Transverse colon (tissue), 4 donors: ENCODE measurements around the gene MIF4GD. TPM values are rescaled to one million over a fixed set of nuclear protein-coding genes. Genes with fewer than 3 reads are reported as not detected.

Source experiments
- DNase-seq: peaks from one replicate; pipeline ENCODE4 v3.0.0-alpha.2; 2019
- H3K27ac ChIP-seq, 4 donors: fragments of 200-600 bp; sonication (generic); 2 replicates each; pipeline ENCODE4 v1.5.1; 2016 to 2018; ENCODE audit warnings: inconsistent platforms in 4 of 4
- H3K27me3 ChIP-seq: fragments of 200-600 bp; sonication (generic); 2 replicates; pipeline ENCODE4 v1.5.1; 2017; ENCODE audit warnings: inconsistent platforms
- H3K36me3 ChIP-seq, 4 donors: fragments of 200-600 bp; sonication (generic); 2 replicates each; pipeline ENCODE4 v1.5.1; 2017 to 2019; ENCODE audit warnings: inconsistent platforms in 4 of 4
- H3K4me1 ChIP-seq, 4 donors: fragments of 200-600 bp; sonication (generic); 2 replicates each; pipeline ENCODE4 v1.5.1; 2017 to 2020; ENCODE audit warnings: inconsistent platforms in 4 of 4
- H3K4me3 ChIP-seq, 4 donors: fragments of 200-600 bp; sonication (generic); 1 replicate in 1 of 4; 2 replicates in 3 of 4; pipeline versions ENCODE4 v1.5.1 to v1.6.1; 2017 to 2019; ENCODE audit warnings: inconsistent platforms in 4 of 4
- H3K9me3 ChIP-seq, 2 donors: fragments of 200-600 bp; sonication (generic); 2 replicates each; pipeline ENCODE4 v1.5.1; 2017 to 2019; ENCODE audit warnings: inconsistent platforms in 2 of 2
- EP300 ChIP-seq: sonication (generic); formaldehyde crosslinking; IDR thresholded peaks from one replicate; pipeline ENCODE4 v1.6.1; 2017; ENCODE audit warnings: antibody characterized with exemption, low read depth
- POLR2A ChIP-seq: fragments of 450-650 bp; IDR thresholded peaks from one replicate; pipeline ENCODE4 v1.6.1; 2016; ENCODE audit warnings: antibody characterized with exemption, mild to moderate bottlenecking, moderate library complexity
- POLR2AphosphoS5 ChIP-seq, 3 donors: sonication (generic); formaldehyde crosslinking; IDR thresholded peaks; one replicate each; pipeline ENCODE4 v1.6.1; 2016; ENCODE audit warnings: antibody characterized with exemption in 3 of 3
- WGBS, 2 donors: methylation state at CpG; one replicate each; pipeline ENCODE4 v1.1.5; 2018; ENCODE audit warnings: low coverage in 1 of 2; 5-methylcytosine and 5-hydroxymethylcytosine counted together
- in situ Hi-C, 4 donors: fragments of 200-750 bp; cut with MboI; loops; one replicate each; pipeline versions ENCODE4 v1.15.0 to v1.15.1; 2017; ENCODE audit warnings: low sequenced_read_pairs in 3 of 4, low pct_ligation_motif_present in 1 of 4, low pct_unique_long_range_greater_than_20kb in 1 of 4
- intact Hi-C: fragments of 100-400 bp; cut with DNase I; formaldehyde crosslinking; loops from one replicate; pipeline ENCODE4 v1.15.1; 2023; ENCODE audit warnings: low total_unique reads
- total RNA-seq, 4 donors: library from RNA; depleted of rRNA; stranded (reverse); fragments of >200 nt; gene quantifications; one replicate each; pipeline ENCODE4 v1.1.0, GENCODE V29; 2016
- TF ChIP-seq, protein P1 (sequence below), 5 experiments: fragments of 200-600 bp in 3 of 5; fragments of 450-650 bp in 2 of 5; sonication (generic) in 3 of 5; IDR thresholded peaks; 1 replicate in 2 of 5; 2 replicates in 3 of 5; pipeline ENCODE4 v1.5.1; 2016 to 2017; ENCODE audit warnings: antibody characterized with exemption in 5 of 5, inconsistent platforms in 3 of 5, mild to moderate bottlenecking in 2 of 5, moderate library complexity in 1 of 5

The MIF4GD gene
- total RNA-seq, 4 donors from 2014 or later, result 9.0 to 44.0 (median 28.6) TPM

DNA sequence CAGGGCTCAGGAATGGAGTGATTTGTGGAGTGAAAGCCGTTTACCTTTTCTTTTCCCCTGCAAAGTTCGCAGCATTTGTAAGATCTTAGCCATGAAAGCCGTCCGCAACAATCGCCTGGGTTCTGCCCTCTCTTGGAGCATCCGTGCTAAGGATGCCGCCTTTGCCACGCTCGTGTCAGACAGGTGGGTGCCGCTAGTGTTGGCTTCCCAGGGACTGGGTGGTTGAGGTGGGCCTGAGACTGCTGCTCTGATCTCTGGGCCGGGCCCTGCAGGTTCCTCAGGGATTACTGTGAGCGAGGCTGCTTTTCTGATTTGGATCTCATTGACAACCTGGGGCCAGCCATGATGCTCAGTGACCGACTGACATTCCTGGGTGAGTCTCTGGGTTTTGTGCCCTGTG, 38.2 kb downstream of the MIF4GD start:
- H3K27me3 ChIP-seq, result no peaks in the 10 kb centered on the region
- 98 to 100% methylated on average over 10 to 13 of the region's 13 CpGs for WGBS, 2 donors
- H3K4me1 ChIP-seq, result no peaks in the 10 kb centered on the region
- TF ChIP-seq POLR2AphosphoS5 (IDR thresholded peaks at IDR 0.05) (no peak), EP300 (no peak), POLR2A (no peak)
- TF ChIP-seq, protein P1, sequence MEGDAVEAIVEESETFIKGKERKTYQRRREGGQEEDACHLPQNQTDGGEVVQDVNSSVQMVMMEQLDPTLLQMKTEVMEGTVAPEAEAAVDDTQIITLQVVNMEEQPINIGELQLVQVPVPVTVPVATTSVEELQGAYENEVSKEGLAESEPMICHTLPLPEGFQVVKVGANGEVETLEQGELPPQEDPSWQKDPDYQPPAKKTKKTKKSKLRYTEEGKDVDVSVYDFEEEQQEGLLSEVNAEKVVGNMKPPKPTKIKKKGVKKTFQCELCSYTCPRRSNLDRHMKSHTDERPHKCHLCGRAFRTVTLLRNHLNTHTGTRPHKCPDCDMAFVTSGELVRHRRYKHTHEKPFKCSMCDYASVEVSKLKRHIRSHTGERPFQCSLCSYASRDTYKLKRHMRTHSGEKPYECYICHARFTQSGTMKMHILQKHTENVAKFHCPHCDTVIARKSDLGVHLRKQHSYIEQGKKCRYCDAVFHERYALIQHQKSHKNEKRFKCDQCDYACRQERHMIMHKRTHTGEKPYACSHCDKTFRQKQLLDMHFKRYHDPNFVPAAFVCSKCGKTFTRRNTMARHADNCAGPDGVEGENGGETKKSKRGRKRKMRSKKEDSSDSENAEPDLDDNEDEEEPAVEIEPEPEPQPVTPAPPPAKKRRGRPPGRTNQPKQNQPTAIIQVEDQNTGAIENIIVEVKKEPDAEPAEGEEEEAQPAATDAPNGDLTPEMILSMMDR (IDR thresholded peaks at IDR 0.05), result no peak
- H3K4me3 ChIP-seq, result no peak overlapping the region
- intact Hi-C loops (no loop called here), in situ Hi-C loops (no loop called here)
- H3K9me3 ChIP-seq, result no peaks in the 10 kb centered on the region
- peaks cover 0 to 40% (median 16%) of the 10 kb centered on the region in 4 donors for H3K36me3 ChIP-seq
- no peak overlapping the region for H3K27ac ChIP-seq
- no peak for DNase-seq

DNA sequence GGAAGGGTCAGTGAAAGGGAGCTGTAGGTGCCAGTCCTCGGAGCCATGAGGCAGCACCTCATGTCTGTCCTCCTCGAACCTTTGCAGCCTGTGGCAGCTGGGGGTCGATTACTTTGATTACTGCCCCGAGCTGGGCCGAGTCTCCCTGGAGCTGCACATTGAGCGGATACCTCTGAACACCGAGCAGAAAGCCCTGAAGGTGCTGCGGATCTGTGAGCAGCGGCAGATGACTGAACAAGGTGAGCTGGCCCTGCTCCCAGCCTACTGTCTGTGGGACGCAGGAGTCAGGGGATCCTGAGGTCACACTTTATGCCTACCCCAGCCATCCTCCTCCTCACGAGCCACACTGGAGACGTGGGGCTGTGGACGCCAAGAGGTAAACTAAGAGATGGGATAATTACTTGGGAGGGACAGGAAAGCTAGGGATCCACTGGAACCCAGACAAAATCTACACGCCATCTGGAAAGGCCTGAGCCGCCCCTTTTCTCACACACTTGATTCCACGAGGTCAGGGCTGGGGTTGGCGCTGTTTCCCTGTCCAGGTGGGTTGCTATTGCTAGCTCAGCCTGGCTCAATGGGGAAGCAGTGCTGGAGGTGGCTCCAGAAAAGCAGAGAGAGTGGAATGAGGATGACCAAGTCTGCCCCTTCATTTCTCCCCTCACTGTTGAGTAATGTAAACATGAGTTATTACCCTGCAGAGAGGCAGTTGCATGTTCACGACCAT, 39.1 kb downstream of the MIF4GD start:
- in situ Hi-C loops (no loop called here), intact Hi-C loops (no loop called here)
- DNase-seq, result no peak
- Histone ChIP-seq H3K4me3 (no peak overlapping the region), H3K9me3 (no peaks in the 10 kb centered on the region), H3K36me3 (peaks cover 0 to 40% (median 17%) of the 10 kb centered on the region in 4 donors), H3K4me1 (no peaks in the 10 kb centered on the region), H3K27me3 (no peaks in the 10 kb centered on the region), H3K27ac (no peak overlapping the region)
- 89 to 92% methylated on average over 3 to 18 of the region's 18 CpGs for WGBS, 2 donors
- no peak for TF ChIP-seq EP300
- TF ChIP-seq, protein P1 (IDR thresholded peaks at IDR 0.05), result no peak
- TF ChIP-seq POLR2A, result no peak
- no peak for TF ChIP-seq POLR2AphosphoS5 (IDR thresholded peaks at IDR 0.05)

DNA sequence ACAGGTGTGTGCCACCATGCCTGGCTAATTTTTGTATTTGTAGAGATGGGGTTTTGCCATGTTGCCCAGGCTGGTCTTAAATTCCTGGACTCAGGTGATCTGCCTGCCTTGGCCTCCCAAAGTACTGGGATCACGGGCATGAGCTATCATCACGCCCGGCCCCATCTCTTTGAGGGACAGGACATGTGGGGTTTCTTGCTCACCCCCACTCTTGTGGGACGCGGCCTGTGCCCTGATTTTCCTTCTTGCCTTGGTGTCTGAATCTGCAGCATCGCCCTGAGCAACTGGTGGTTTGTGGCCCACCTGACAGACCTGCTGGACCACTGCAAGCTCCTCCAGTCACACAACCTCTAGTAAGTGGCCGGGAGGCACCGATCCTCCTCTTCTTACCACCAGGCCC, 40.0 kb downstream of the MIF4GD start:
- in situ Hi-C loops, result no loop called here
- 94% methylated on average over 8 of the region's 8 CpGs; no CpG with 5 or more reads in 1 of the 2 donors for WGBS, 2 donors

DNA sequence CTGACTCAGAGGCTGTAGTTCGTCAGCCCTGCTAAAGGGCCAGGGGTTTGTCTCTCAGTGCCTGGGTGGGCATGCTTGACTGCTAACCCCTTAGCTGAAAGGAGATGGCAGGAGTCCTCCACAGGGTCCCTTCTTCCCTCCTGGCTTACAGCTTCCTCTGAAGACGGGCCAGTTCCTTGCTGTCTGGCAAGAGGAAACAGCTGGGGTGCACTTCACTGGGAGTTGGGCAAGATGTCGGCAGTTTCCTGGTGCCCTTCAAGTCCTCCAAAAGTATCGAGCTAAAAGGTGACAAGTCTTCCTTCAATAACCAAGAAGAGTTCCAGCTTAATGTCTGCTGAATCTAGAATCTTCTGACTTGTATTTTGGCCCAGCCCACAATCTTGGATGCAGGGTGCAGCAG, 42.2 kb downstream of the MIF4GD start:
- H3K36me3 ChIP-seq, result peaks cover 0 to 41% (median 19%) of the 10 kb centered on the region in 4 donors
- in situ Hi-C loops, result no loop called here
- WGBS, 2 donors, result 85% methylated on average over 4 of the region's 4 CpGs; no CpG with 5 or more reads in 1 of the 2 donors

More for the DNA sequence above, 40.0 kb downstream of the MIF4GD start:
- Histone ChIP-seq H3K4me3 (no peak overlapping the region), H3K36me3 (peaks cover 0 to 43% (median 19%) of the 10 kb centered on the region in 4 donors), H3K27me3 (no peaks in the 10 kb centered on the region), H3K9me3 (no peaks in the 10 kb centered on the region), H3K4me1 (no peaks in the 10 kb centered on the region), H3K27ac (no peak overlapping the region)
- TF ChIP-seq, protein P1 (IDR thresholded peaks at IDR 0.05), result no peak
- TF ChIP-seq EP300 (no peak), POLR2A (no peak), POLR2AphosphoS5 (IDR thresholded peaks at IDR 0.05) (no peak)
- intact Hi-C loops, result no loop called here
- DNase-seq, result no peak

More for the DNA sequence above, 42.2 kb downstream of the MIF4GD start:
- Histone ChIP-seq H3K27me3 (no peaks in the 10 kb centered on the region), H3K4me1 (no peaks in the 10 kb centered on the region), H3K9me3 (no peaks in the 10 kb centered on the region), H3K27ac (peak overlapping the region; percentile 27 to 60 (median 32)), H3K4me3 (no peak overlapping the region)
- intact Hi-C loops, result no loop called here
- no peak for TF ChIP-seq EP300
- no peak for TF ChIP-seq POLR2A
- no peak for TF ChIP-seq POLR2AphosphoS5 (IDR thresholded peaks at IDR 0.05)
- TF ChIP-seq, protein P1 (IDR thresholded peaks at IDR 0.05), result no peak
- no peak for DNase-seq
